Gastrocnemius medialis (tissue), 4 donors: ENCODE data around the gene FYN.

Experiments
- CTCF ChIP-seq, 5 experiments: fragments of 450-650 bp in 3 of 5; fragments of 200-600 bp in 2 of 5; sonication (generic) in 2 of 5; IDR thresholded peaks in 4 of 5; conservative IDR thresholded peaks in 1 of 5; 1 replicate in 4 of 5; 2 replicates in 1 of 5; pipeline ENCODE4 v1.5.1; 2016 to 2019; ENCODE audit warnings: antibody characterized with exemption in 5 of 5, mild to moderate bottlenecking in 3 of 5, moderate library complexity in 3 of 5
- POLR2A ChIP-seq, 2 donors: fragments of 450-650 bp; IDR thresholded peaks; one replicate each; pipeline ENCODE4 v1.6.1; 2017; ENCODE audit warnings: antibody characterized with exemption in 2 of 2, mild to moderate bottlenecking in 2 of 2, moderate library complexity in 2 of 2

- TF ChIP-seq POLR2A (IDR thresholded peaks at IDR 0.05) (no peak), CTCF (IDR thresholded peaks at IDR 0.05 in 4 of 5, conservative IDR thresholded peaks at IDR 0.05 in 1 of 5) (no peak)
Observed at GRCh38 chr6:111724505-111724904, 148.7 kb downstream of the FYN start.
